ENCODE results near the gene TIA1. TPM values are rescaled to one million over a fixed set of nuclear protein-coding genes. Genes with fewer than 3 reads are reported as not detected.
"Not testable (repeated sequence)": the region's sequence is repeated elsewhere in the genome, so short reads cannot be mapped to it uniquely, and the experiment has no call there.

The TIA1 gene
- total RNA-seq, 4 donors from 2014 or later = 41.1 to 82.2 (median 47.3) TPM

GRCh38 chr2:70242552-70242951 lies 5.9 kb downstream of the TIA1 start:
- Histone ChIP-seq H3K36me3 (peaks cover 0 to 13% (median 10%) of the 10 kb centered on the region in 4 donors), H3K27ac (replicated peaks in 1 of 4) (no peak overlapping the region), H3K9me3 (no peaks in the 10 kb centered on the region), H3K4me1 (peaks cover 22 to 66% (median 55%) of the 10 kb centered on the region in 4 donors), H3K27me3 (no peaks in the 10 kb centered on the region), H3K4me3 (no peak overlapping the region)
- TF ChIP-seq POLR2AphosphoS5 (IDR thresholded peaks at IDR 0.05) = no peak
- TF ChIP-seq POLR2A (IDR thresholded peaks at IDR 0.05; ENCODE audit: low read depth) = no peak
- TF ChIP-seq EP300 (IDR thresholded peaks at IDR 0.05) = no peak
- no peak for TF ChIP-seq CTCF (IDR thresholded peaks at IDR 0.05)
- WGBS = 88% methylated on average over 4 of the region's 4 CpGs
- intact Hi-C loops (cut with DNase I) = no loop called here
- DNase-seq (ENCODE audit: extremely low spot score) = no peak

- WGBS = 87% methylated on average over 8 of the region's 8 CpGs
- intact Hi-C loops (cut with DNase I) = no loop called here
- Histone ChIP-seq H3K4me1 (peaks cover 26 to 62% (median 51%) of the 10 kb centered on the region in 4 donors), H3K27me3 (no peaks in the 10 kb centered on the region), H3K27ac (replicated peaks in 1 of 4) (no peak overlapping the region), H3K36me3 (peaks cover 0 to 15% (median 15%) of the 10 kb centered on the region in 4 donors), H3K9me3 (no peaks in the 10 kb centered on the region), H3K4me3 (no peak overlapping the region)
- no peak for TF ChIP-seq POLR2AphosphoS5 (IDR thresholded peaks at IDR 0.05)
- no peak for TF ChIP-seq EP300 (IDR thresholded peaks at IDR 0.05)
- no peak for TF ChIP-seq POLR2A (IDR thresholded peaks at IDR 0.05; ENCODE audit: low read depth)
- no peak for TF ChIP-seq CTCF (IDR thresholded peaks at IDR 0.05)
- no peak for DNase-seq (ENCODE audit: extremely low spot score)
Observed at GRCh38 chr2:70241340-70241739, 7.1 kb downstream of the TIA1 start.

- TF ChIP-seq CTCF (IDR thresholded peaks at IDR 0.05) = no peak
- TF ChIP-seq POLR2A (IDR thresholded peaks at IDR 0.05; ENCODE audit: low read depth) = no peak
- TF ChIP-seq POLR2AphosphoS5 (IDR thresholded peaks at IDR 0.05) = no peak
- no peak for TF ChIP-seq EP300 (IDR thresholded peaks at IDR 0.05)
- H3K27me3 ChIP-seq = no peaks in the 10 kb centered on the region
- peaks cover 24 to 60% (median 48%) of the 10 kb centered on the region in 4 donors for H3K4me1 ChIP-seq
- H3K36me3 ChIP-seq = peaks cover 0 to 23% (median 16%) of the 10 kb centered on the region in 4 donors
- H3K27ac ChIP-seq (replicated peaks in 1 of 4) = no peak overlapping the region
- no peaks in the 10 kb centered on the region for H3K9me3 ChIP-seq
- 92% methylated on average over 3 of the region's 3 CpGs for WGBS
- H3K4me3 ChIP-seq = no peak overlapping the region
- intact Hi-C loops (cut with DNase I) = no loop called here
- DNase-seq (ENCODE audit: extremely low spot score) = no peak
Observed at GRCh38 chr2:70240599-70240998, 7.8 kb downstream of the TIA1 start.

GRCh38 chr2:70233926-70234325 lies 14.5 kb downstream of the TIA1 start:
- Histone ChIP-seq H3K36me3 (peaks cover 36 to 77% (median 70%) of the 10 kb centered on the region in 4 donors), H3K4me1 (peaks cover 8 to 11% (median 9%) of the 10 kb centered on the region in 4 donors), H3K9me3 (no peaks in the 10 kb centered on the region), H3K27ac (replicated peaks in 1 of 4) (no peak overlapping the region), H3K4me3 (no peak overlapping the region), H3K27me3 (no peaks in the 10 kb centered on the region)
- intact Hi-C loops (cut with DNase I) = no loop called here
- TF ChIP-seq POLR2A (IDR thresholded peaks at IDR 0.05; ENCODE audit: low read depth) (no peak), CTCF (IDR thresholded peaks at IDR 0.05) (no peak), EP300 (IDR thresholded peaks at IDR 0.05) (no peak), POLR2AphosphoS5 (IDR thresholded peaks at IDR 0.05) (no peak)
- WGBS = 70% methylated on average over 3 of the region's 3 CpGs
- DNase-seq (ENCODE audit: extremely low spot score) = no peak

- Histone ChIP-seq H3K36me3 (peaks cover 71 to 100% (median 86%) of the 10 kb centered on the region in 4 donors), H3K4me1 (no peaks in the 10 kb centered on the region)
- WGBS = 81% methylated on average over 2 of the region's 2 CpGs
Observed at GRCh38 chr2:70226781-70227180, 21.6 kb downstream of the TIA1 start.

GRCh38 chr2:70223305-70223704 lies 25.1 kb downstream of the TIA1 start:
- H3K4me1 ChIP-seq; intact Hi-C loops (cut with DNase I); DNase-seq (ENCODE audit: extremely low spot score); H3K9me3 ChIP-seq; H3K4me3 ChIP-seq; H3K27me3 ChIP-seq; H3K27ac ChIP-seq (replicated peaks in 1 of 4): not testable (repeated sequence)
- 92% methylated on average over 3 of the region's 3 CpGs for WGBS
- peaks cover 72 to 100% (median 87%) of the 10 kb centered on the region in 4 donors for H3K36me3 ChIP-seq

More at GRCh38 chr2:70226781-70227180, 21.6 kb downstream of the TIA1 start:
- DNase-seq (ENCODE audit: extremely low spot score) = no peak
- TF ChIP-seq EP300 (IDR thresholded peaks at IDR 0.05) (no peak), POLR2A (IDR thresholded peaks at IDR 0.05; ENCODE audit: low read depth) (no peak), CTCF (IDR thresholded peaks at IDR 0.05) (no peak), POLR2AphosphoS5 (IDR thresholded peaks at IDR 0.05) (no peak)
- no peaks in the 10 kb centered on the region for H3K9me3 ChIP-seq
- H3K27me3 ChIP-seq = no peaks in the 10 kb centered on the region
- no peak overlapping the region for H3K27ac ChIP-seq (replicated peaks in 1 of 4)
- H3K4me3 ChIP-seq = no peak overlapping the region
- intact Hi-C loops (cut with DNase I) = no loop called here
